Measurements from ENCODE around the gene EPB41L5.
A peak's percentile ranks its signal among the peaks of the same experiment; 100 is the strongest.

DNA sequence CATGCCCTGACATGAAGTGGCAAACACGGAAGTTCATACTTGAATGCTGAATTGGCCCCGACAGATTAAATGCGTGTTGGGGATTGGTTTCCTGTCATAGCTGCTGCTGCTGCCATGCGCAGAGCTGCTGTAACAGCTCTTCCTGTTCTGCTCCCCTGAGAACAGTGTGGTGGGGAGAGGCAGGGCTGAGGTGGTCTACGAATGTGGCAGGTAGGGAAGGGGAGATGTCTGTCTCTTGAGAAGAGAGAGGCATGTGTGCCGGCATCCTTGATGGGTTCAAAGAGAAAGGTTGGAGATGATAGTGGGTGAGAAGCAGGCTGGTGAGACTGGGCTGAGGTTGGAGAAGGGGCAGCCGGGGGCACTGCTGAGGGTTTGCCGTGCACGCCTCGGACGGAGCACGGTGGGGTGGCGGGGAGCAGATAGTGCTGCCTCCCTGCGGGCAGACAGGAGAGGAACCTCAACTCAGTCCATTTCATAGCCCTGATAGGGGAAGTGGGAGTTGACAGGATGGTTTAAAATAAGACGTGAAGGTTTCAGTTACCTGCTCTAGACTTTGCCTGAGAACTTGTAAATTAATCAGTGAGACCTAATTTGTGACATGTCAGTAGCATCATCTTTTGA is 164.2 kb downstream of the EPB41L5 start:
- TF ChIP-seq, protein P1, sequence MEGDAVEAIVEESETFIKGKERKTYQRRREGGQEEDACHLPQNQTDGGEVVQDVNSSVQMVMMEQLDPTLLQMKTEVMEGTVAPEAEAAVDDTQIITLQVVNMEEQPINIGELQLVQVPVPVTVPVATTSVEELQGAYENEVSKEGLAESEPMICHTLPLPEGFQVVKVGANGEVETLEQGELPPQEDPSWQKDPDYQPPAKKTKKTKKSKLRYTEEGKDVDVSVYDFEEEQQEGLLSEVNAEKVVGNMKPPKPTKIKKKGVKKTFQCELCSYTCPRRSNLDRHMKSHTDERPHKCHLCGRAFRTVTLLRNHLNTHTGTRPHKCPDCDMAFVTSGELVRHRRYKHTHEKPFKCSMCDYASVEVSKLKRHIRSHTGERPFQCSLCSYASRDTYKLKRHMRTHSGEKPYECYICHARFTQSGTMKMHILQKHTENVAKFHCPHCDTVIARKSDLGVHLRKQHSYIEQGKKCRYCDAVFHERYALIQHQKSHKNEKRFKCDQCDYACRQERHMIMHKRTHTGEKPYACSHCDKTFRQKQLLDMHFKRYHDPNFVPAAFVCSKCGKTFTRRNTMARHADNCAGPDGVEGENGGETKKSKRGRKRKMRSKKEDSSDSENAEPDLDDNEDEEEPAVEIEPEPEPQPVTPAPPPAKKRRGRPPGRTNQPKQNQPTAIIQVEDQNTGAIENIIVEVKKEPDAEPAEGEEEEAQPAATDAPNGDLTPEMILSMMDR (optimal IDR thresholded peaks at IDR 0.05 in 1 of 3, IDR thresholded peaks at IDR 0.05 in 1 of 3, conservative IDR thresholded peaks at IDR 0.05 in 1 of 3; ENCODE audit: extremely low read depth in 1 of 3, insufficient read depth in 2 of 3, low read length in 3 of 3), result peak; percentile 65 to 91 (median 69)
- no peak for TF ChIP-seq EZH2 (IDR thresholded peaks at IDR 0.05; ENCODE audit: low read length)

Data from keratinocyte (primary cell).